WTC11 (cell line): ENCODE data around the gene CD8A.

ENCODE experiments used
- CREB1 ChIP-seq: sonication (generic); formaldehyde crosslinking; IDR thresholded peaks from 2 replicates; pipeline ENCODE4 v1.8.0; 2023; ENCODE audit warnings: mild to moderate bottlenecking, missing genetic modification reagents
- E2F4 ChIP-seq: sonication (generic); formaldehyde crosslinking; IDR thresholded peaks from 2 replicates; pipeline ENCODE4 v1.8.1; 2022; ENCODE audit warnings: low read depth, mild to moderate bottlenecking, moderate library complexity, missing genetic modification reagents, borderline replicate concordance
- IRF2 ChIP-seq: sonication (generic); formaldehyde crosslinking; IDR thresholded peaks from 2 replicates; pipeline ENCODE4 v1.8.0; 2022; ENCODE audit warnings: low read depth, missing genetic modification reagents, borderline replicate concordance
- NFYB ChIP-seq: sonication (generic); formaldehyde crosslinking; conservative IDR thresholded peaks from 2 replicates; pipeline ENCODE4 v1.8.0; 2022; ENCODE audit warnings: low read depth, missing genetic modification reagents
- NR2C2 ChIP-seq: sonication (generic); formaldehyde crosslinking; IDR thresholded peaks from 2 replicates; pipeline ENCODE4 v1.8.0; 2022; ENCODE audit warnings: mild to moderate bottlenecking, missing genetic modification reagents
- SP1 ChIP-seq: sonication (generic); formaldehyde crosslinking; conservative IDR thresholded peaks from 2 replicates; pipeline ENCODE4 v1.8.1; 2022; ENCODE audit warnings: missing genetic modification reagents
- ZNF416 ChIP-seq: fragments of 250-450 bp; sonication (Bioruptor Pico); IDR thresholded peaks from 2 replicates; pipeline ENCODE4 v1.9.0; 2021; ENCODE audit warnings: mild to moderate bottlenecking, inconsistent platforms
- TF ChIP-seq, protein P1 (sequence below): fragments of 200-600 bp; IDR thresholded peaks from 2 replicates; pipeline ENCODE4 v1.8.0; 2022; ENCODE audit warnings: antibody characterized with exemption

DNA sequence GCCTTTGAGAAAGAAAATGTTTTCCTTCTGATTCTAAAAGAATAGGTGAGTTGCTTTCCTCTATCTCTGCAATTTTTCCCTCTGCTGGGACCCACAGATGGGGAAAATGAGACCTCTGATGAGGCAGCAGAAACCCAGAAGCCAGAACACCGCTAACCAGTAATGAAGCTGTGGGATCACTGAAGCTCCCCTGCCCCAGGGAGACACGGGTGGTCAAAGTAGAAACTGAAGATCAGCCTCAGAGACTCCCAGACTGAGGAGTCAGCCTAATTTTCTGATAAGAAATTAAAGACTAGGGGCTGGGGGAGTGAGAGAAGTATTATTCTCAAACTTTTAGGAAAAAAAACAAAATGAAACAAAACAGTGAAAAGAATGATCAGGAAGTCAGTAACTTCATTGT lies 40.8 kb upstream of the CD8A start:
- no peak for TF ChIP-seq IRF2 (CRISPR knock-in tag)
- no peak for TF ChIP-seq SP1
- TF ChIP-seq NR2C2 (CRISPR knock-in tag), result no peak
- TF ChIP-seq ZNF416, result no peak
- TF ChIP-seq NFYB (CRISPR knock-in tag), result no peak
- TF ChIP-seq, protein P1, sequence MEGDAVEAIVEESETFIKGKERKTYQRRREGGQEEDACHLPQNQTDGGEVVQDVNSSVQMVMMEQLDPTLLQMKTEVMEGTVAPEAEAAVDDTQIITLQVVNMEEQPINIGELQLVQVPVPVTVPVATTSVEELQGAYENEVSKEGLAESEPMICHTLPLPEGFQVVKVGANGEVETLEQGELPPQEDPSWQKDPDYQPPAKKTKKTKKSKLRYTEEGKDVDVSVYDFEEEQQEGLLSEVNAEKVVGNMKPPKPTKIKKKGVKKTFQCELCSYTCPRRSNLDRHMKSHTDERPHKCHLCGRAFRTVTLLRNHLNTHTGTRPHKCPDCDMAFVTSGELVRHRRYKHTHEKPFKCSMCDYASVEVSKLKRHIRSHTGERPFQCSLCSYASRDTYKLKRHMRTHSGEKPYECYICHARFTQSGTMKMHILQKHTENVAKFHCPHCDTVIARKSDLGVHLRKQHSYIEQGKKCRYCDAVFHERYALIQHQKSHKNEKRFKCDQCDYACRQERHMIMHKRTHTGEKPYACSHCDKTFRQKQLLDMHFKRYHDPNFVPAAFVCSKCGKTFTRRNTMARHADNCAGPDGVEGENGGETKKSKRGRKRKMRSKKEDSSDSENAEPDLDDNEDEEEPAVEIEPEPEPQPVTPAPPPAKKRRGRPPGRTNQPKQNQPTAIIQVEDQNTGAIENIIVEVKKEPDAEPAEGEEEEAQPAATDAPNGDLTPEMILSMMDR, result no peak
- TF ChIP-seq E2F4 (CRISPR knock-in tag), result no peak
- no peak for TF ChIP-seq CREB1 (CRISPR knock-in tag)
